Mucosa of descending colon (tissue), 3 donors: ENCODE results near the gene STX1B. TPM values are rescaled to one million over a fixed set of nuclear protein-coding genes. Genes with fewer than 3 reads are reported as not detected.

Experiments
- ATAC-seq: fragments of 200-7000 bp; cut with Tn5 transposase; one replicate; pipeline ENCODE4 v1.9.1; 2020; ENCODE audit warnings: mild to moderate bottlenecking, moderate library complexity
- DNase-seq, 3 donors: peaks; one replicate each; pipeline ENCODE4 v3.0.0-alpha.2; 2020
- H3K36me3 ChIP-seq: fragments of 200-600 bp; one replicate; pipeline ENCODE4 v1.8.0; 2021; ENCODE audit warnings: low read depth, mild to moderate bottlenecking
- H3K4me1 ChIP-seq: fragments of 200-600 bp; one replicate; pipeline ENCODE4 v1.8.0; 2021; ENCODE audit warnings: low read depth, mild to moderate bottlenecking
- H3K4me3 ChIP-seq: fragments of 200-600 bp; one replicate; pipeline ENCODE4 v1.8.0; 2021; ENCODE audit warnings: mild to moderate bottlenecking
- H3K9me3 ChIP-seq: fragments of 200-600 bp; one replicate; pipeline ENCODE4 v1.8.0; 2021; ENCODE audit warnings: mild to moderate bottlenecking
- intact Hi-C, 2 donors: fragments of 100-400 bp; cut with DNase I in 1 of 2; cut with micrococcal nuclease in 1 of 2; formaldehyde crosslinking; loops; one replicate each; pipeline versions ENCODE4 v1.11.0 to v1.11.1; 2022; cut with DNase I, micrococcal nuclease
- total RNA-seq, 3 donors: library from RNA; stranded (reverse); fragmentation: NEBNext Ultra II Directional in 2 of 3; extraction: Animal tissue kit (Norgen Biotek cat#: 25700) in 2 of 3; gene quantifications; one replicate each; pipeline versions ENCODE4 v1.2.1 to v1.2.4, GENCODE V29; 2021 to 2023
- TF ChIP-seq, protein P1 (sequence below): fragments of 200-600 bp; IDR thresholded peaks from one replicate; pipeline ENCODE4 v1.8.0; 2022; ENCODE audit warnings: antibody characterized with exemption, mild to moderate bottlenecking
- donor health status: DM: no; HTN: no; CAD: no; lungs with moderate emphysema.
- donor health status: DM: no; HTN: no; CAD: no.
- donor health status: DM: no; HTN: yes; CAD: no.

STX1B gene
- total RNA-seq, 3 donors from 2014 or later = 0.14 to 2.8 (median 0.84) TPM

DNA sequence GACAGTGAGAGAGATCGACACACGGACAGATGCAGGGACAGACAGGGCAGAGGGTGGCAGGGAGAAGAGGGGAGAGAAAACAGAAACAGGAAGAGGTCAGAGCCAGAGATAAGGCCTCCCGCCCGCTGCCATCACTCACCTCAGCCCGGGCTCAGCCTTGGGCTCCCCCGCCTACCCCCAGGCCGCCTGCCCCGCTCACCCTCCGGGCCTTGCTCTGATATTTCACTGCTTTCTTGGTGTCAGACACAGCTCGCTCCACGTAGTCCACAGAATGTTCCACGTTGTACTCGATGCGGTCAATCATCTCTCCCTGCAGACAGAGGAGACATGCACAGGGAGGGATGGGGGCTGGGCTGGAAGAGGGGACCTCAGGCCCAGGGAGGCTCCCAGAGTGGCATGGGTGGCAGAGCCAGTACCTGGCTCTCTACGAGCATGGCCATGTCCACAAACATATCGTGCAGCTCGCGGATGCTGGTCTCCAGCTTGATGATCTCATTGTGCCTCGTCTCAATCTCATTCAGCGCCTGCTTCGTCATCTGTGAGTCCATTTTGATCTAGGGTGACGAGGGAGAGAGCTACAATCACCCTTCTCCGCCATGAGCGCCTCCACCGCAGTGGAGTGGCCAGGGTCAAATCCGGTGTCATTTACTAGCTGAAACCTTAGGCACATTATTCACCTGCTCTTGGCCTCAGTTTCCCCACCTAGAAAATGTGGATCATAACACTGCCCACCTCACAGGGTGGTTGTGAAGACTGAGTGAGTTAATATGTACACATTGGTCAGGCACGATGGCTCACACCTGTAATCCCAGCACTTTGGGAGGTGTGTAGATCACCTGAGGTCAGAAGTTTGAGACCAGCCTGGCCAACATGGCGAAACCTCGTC is 17.3 kb downstream of the STX1B start:
- TF ChIP-seq, protein P1, sequence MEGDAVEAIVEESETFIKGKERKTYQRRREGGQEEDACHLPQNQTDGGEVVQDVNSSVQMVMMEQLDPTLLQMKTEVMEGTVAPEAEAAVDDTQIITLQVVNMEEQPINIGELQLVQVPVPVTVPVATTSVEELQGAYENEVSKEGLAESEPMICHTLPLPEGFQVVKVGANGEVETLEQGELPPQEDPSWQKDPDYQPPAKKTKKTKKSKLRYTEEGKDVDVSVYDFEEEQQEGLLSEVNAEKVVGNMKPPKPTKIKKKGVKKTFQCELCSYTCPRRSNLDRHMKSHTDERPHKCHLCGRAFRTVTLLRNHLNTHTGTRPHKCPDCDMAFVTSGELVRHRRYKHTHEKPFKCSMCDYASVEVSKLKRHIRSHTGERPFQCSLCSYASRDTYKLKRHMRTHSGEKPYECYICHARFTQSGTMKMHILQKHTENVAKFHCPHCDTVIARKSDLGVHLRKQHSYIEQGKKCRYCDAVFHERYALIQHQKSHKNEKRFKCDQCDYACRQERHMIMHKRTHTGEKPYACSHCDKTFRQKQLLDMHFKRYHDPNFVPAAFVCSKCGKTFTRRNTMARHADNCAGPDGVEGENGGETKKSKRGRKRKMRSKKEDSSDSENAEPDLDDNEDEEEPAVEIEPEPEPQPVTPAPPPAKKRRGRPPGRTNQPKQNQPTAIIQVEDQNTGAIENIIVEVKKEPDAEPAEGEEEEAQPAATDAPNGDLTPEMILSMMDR = no peak
- peaks cover 3% of the 10 kb centered on the region for H3K4me1 ChIP-seq
- H3K36me3 ChIP-seq = no peaks in the 10 kb centered on the region
- no peak overlapping the region for H3K4me3 ChIP-seq
- DNase-seq (no peak), ATAC-seq (no peak)
- intact Hi-C loops = no loop called here
- no peaks in the 10 kb centered on the region for H3K9me3 ChIP-seq

DNA sequence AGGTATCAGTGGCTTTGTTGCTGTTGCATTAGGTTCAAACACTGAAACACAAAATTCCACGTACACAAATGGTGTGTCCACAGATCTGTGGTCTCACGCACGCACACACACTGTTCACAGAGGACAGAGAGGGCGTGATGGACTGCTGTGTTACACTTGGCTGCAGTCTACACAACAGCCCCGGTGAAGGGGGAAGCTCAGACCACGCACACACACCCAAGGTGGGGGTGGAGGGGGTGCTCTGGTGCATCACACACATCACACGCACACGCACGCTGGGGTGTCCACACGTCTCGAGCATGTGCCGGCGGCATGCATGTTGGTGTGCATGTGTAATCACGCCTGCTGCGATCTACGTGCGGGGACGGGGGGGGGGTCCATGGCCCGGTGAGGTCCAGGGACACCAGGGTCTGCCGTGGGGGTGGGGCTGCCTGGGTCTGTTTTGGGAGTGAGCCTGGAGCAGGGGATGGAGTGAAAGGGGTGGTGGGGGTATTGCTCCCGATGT is 18.1 kb downstream of the STX1B start:
- H3K4me3 ChIP-seq = no peak overlapping the region
- TF ChIP-seq, protein P1 = no peak
- DNase-seq (no peak), ATAC-seq (no peak)
- H3K36me3 ChIP-seq = no peaks in the 10 kb centered on the region
- H3K4me1 ChIP-seq = peaks cover 3% of the 10 kb centered on the region
- no peaks in the 10 kb centered on the region for H3K9me3 ChIP-seq
- intact Hi-C loops = no loop called here

DNA sequence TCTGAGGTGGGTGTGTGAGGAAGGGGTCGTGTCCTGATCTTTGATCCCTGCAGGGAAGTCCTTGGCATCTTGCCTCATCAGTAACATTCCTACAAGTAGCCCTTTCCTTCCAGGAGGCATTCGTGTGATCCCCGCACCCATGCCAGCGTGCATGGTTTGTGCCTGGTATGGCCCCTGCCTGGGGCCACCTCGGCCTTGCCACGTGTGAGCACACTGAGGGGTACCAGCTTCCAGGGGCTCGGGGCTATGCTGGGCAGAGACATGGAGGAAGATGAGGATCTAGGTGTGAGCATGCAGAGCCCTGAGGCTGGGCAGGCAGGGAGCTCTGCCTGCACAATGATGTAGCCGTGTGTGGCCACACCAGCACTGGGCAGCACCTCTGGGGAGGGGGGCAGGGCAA is 19.4 kb downstream of the STX1B start:
- intact Hi-C loops = no loop called here
- DNase-seq (no peak), ATAC-seq (no peak)
- Histone ChIP-seq H3K4me3 (no peak overlapping the region), H3K36me3 (no peaks in the 10 kb centered on the region), H3K9me3 (no peaks in the 10 kb centered on the region), H3K4me1 (no peaks in the 10 kb centered on the region)
- TF ChIP-seq, protein P1 = no peak

DNA sequence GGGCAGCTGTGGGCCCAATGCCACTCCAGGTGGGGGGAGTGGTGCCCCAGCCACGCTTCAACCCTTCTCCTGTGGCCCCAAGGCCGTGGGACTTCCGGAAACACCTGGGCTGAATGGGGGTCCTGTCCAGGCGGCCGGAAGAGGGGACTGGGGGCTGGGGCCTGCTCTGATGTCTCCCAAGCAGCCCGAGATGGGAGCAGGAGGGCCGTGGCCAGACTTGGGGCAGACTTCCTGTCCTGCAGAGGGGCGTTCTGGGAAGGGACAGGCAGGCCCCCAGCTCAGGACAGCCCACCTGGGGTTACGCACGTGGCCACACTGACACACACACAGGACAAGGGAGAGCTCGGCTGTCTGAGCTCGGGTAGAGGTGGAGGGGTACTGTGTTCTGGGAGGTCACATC is 20.3 kb downstream of the STX1B start:
- DNase-seq = no peak
- TF ChIP-seq, protein P1 = no peak
- no peak for ATAC-seq
- H3K4me3 ChIP-seq = no peak overlapping the region
- intact Hi-C loops = no loop called here
- H3K9me3 ChIP-seq = no peaks in the 10 kb centered on the region
- H3K4me1 ChIP-seq = peaks cover 4% of the 10 kb centered on the region
- no peaks in the 10 kb centered on the region for H3K36me3 ChIP-seq

DNA sequence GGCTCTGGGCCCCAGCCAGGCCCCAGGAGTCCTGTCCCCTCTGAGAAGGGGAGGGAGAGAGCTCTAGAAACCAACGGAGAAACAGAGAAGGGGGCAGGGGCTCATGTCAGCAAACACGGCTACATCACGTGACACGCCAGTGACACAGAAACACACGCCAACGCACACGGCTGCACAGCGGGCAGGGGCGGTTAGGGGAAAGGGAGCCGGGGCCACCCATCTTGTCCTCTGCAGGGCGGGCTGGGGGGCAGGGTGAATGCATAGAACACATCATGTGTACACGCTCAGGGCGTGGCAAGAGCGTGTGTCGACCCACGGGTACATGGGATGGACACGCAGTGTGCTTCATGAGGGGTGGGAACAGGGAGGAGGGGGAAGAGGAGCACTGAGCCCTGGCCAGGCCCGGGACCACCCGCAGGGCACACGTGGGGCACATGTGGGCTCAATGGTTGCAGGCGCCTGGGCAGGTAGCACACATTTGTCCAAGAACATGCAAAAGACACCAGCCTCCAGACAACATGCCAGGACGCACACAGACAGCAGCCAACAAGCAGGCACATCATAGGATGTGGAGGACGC is 20.9 kb downstream of the STX1B start:
- Histone ChIP-seq H3K4me1 (peaks cover 4% of the 10 kb centered on the region), H3K36me3 (no peaks in the 10 kb centered on the region), H3K4me3 (no peak overlapping the region), H3K9me3 (no peaks in the 10 kb centered on the region)
- DNase-seq (no peak), ATAC-seq (no peak)
- TF ChIP-seq, protein P1 = no peak
- intact Hi-C loops = loop anchor here (5.0 to 10.0 kb wide), 6 partner anchors 45 to 875 kb away; partner anchors contain the start of genes ZNF843 (in 2 of the 2), STX4 (in 1 of the 2), ZNF646 (in 1 of the 2) and ZNF668 (in 1 of the 2)
